Measurements from ENCODE around the gene MCOLN3.

The MCOLN3 gene

GRCh38 chr1:85061711-85062424 is 13.6 kb upstream of the MCOLN3 start (continued):
- TF ChIP-seq INSM2 (tag by site-specific recombination; IDR thresholded peaks at IDR 0.05) (no peak), HIC1 (tag by site-specific recombination; IDR thresholded peaks at IDR 0.05) (peak; percentile 68; the same call in 1 of the 2 replicates), ZNF423 (tag by site-specific recombination; IDR thresholded peaks at IDR 0.05) (peak; percentile 91), ZBTB48 (tag by site-specific recombination; IDR thresholded peaks at IDR 0.05) (no peak), ZNF26 (tag by site-specific recombination; IDR thresholded peaks at IDR 0.05) (no peak), BCL11A (tag by site-specific recombination; IDR thresholded peaks at IDR 0.05; ENCODE audit: low read depth) (no peak), ZNF501 (tag by site-specific recombination; IDR thresholded peaks at IDR 0.05) (no peak), ZNF658 (tag by site-specific recombination; IDR thresholded peaks at IDR 0.05) (no peak), ZSCAN18 (tag by site-specific recombination; IDR thresholded peaks at IDR 0.05) (no peak), ZNF174 (tag by site-specific recombination; IDR thresholded peaks at IDR 0.05) (no peak), ZNF221 (tag by site-specific recombination; IDR thresholded peaks at IDR 0.05; ENCODE audit: borderline replicate concordance) (no peak), FEZF1 (tag by site-specific recombination; IDR thresholded peaks at IDR 0.05) (no peak), ZNF555 (tag by site-specific recombination; conservative IDR thresholded peaks at IDR 0.05) (no peak), ZNF785 (tag by site-specific recombination; IDR thresholded peaks at IDR 0.05) (no peak), ZNF157 (tag by site-specific recombination; IDR thresholded peaks at IDR 0.05) (no peak), ZBTB17 (tag by site-specific recombination; IDR thresholded peaks at IDR 0.05) (peak; percentile 87), ZNF600 (tag by site-specific recombination; IDR thresholded peaks at IDR 0.05) (0 out of 2 replicates have a peak, but pooled peaks have one; percentile 20), ZNF561 (tag by site-specific recombination; IDR thresholded peaks at IDR 0.05; ENCODE audit: borderline replicate concordance) (no peak; the same call in 1 of the 2 replicates), ZNF560 (tag by site-specific recombination; IDR thresholded peaks at IDR 0.05; ENCODE audit: borderline replicate concordance) (no peak), ZNF530 (tag by site-specific recombination; IDR thresholded peaks at IDR 0.05; ENCODE audit: low read depth) (no peak), ZNF23 (tag by site-specific recombination; IDR thresholded peaks at IDR 0.05; ENCODE audit: borderline replicate concordance) (no peak), ZBTB26 (tag by site-specific recombination; optimal IDR thresholded peaks at IDR 0.05) (no peak), PBX3 (CRISPR knock-in tag; IDR thresholded peaks at IDR 0.05) (peak; percentile 42; the same call in 1 of the 2 replicates), ZNF677 (tag by site-specific recombination; IDR thresholded peaks at IDR 0.05) (no peak), ZFHX2 (tag by site-specific recombination; conservative IDR thresholded peaks at IDR 0.05) (peak; percentile 47), ZNF544 (tag by site-specific recombination; IDR thresholded peaks at IDR 0.05) (no peak), PRDM1 (tag by site-specific recombination; IDR thresholded peaks at IDR 0.05) (peak; percentile 63), KLF16 (tag by site-specific recombination; IDR thresholded peaks at IDR 0.05) (0 out of 2 replicates have a peak, but pooled peaks have one; percentile 22), GLIS1 (tag by site-specific recombination; IDR thresholded peaks at IDR 0.05) (peak; percentile 96), ZNF654 (tag by site-specific recombination; IDR thresholded peaks at IDR 0.05; ENCODE audit: low read depth) (no peak), ZXDB (tag by site-specific recombination; IDR thresholded peaks at IDR 0.05) (0 out of 2 replicates have a peak, but pooled peaks have one; percentile 14)
